GM19043 (cell line): ENCODE data around the gene EPHB2.

Experiments
- ATAC-seq: cut with Tn5 transposase; IDR thresholded peaks from one replicate; pipeline ENCODE4 v1.9.1; 2021; ENCODE audit warnings: low read depth; ENCODE audit not compliant: unreplicated experiment

EPHB2 gene

DNA sequence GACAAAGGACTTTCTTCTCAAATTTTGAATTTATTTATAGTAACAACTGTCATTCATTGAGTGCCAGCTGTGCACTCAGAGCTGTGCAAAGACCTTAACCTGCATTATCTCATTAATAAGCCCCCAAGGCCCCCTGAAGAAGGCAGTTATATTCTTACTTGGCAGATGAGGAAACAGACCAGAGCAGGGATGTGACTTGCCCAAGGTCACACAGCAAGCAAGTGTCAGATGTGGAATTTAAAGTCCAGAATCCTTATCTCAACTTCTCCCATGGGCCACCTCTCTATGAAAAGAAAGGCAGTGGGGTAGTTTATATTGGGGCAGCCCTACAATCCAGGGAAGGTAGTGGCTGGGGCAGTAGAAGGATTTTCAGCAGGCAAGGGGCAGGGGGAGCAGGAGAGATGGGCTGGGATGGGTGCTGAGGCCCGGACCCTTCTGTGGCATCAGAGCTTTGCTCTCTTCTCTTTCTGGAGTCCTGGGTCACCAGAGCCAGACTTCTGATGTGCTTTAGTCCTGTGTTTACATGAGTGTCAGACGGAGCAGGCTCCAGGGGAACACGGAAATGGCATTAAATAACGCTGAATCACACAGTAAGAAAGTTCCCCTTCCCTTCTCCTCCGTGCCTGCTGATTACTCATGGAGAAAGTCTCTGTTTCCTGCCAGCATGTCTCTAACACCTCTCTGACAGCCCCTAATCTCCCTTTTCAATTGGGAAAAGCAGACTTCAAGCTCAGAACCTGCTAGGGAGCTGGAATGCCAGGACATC is 39.5 kb downstream of the EPHB2 start:
- ATAC-seq, result no peak

DNA sequence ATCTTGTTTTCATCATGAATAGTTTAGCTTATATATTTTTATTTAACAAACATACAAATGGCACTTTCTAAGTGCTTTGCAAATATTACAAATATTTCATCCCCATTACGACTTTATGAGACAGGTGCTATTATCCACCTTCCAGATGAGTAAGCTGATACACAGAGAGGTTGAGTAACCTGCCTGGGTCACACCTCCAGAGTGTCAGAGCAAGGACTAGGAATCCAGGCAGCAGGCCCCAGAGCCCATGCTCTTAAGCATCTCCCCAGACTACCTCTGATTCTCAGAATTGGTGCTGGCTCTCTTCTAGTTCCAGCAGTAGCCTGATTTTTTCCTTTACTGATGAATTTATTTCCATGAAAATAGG is 40.0 kb downstream of the EPHB2 start:
- ATAC-seq, result no peak

DNA sequence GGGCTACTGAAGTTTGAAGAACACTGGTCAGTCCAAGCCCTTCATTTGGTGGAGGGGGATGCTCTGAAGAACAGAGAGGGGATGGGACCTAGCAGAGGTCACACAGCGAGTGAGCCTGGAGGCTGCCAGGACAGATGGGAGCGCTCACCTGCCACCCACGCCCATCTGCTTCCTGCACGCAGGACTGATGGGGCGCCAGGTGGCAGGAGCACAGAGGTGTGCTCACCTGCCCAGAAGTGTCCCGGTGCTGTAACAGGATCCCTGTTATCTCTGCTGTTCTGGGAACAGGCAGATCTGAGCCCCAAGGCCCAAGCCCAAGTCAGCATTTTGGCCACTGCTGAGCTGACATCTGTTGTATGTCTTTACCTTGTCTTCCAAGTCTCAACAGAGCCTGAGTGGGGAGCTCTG is 40.5 kb downstream of the EPHB2 start:
- no peak for ATAC-seq

DNA sequence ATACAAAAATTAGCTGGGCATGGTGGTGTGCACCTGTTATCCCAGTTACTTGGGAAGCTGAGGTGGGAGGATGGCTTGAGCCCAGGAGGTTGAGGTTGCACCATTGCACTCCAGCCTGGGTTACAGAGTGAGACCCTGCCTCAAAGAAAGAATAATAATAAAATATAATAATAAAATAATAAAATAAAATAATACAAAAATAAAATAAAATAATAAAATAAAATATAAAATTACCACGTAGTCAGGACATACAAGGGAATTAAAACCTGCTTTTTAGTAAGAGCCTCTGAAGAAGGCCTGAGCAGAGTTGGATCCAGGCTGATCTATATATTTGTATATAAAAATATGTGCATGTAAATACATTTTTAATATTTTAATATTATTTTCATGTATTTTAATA is 41.7 kb downstream of the EPHB2 start:
- no peak for ATAC-seq

DNA sequence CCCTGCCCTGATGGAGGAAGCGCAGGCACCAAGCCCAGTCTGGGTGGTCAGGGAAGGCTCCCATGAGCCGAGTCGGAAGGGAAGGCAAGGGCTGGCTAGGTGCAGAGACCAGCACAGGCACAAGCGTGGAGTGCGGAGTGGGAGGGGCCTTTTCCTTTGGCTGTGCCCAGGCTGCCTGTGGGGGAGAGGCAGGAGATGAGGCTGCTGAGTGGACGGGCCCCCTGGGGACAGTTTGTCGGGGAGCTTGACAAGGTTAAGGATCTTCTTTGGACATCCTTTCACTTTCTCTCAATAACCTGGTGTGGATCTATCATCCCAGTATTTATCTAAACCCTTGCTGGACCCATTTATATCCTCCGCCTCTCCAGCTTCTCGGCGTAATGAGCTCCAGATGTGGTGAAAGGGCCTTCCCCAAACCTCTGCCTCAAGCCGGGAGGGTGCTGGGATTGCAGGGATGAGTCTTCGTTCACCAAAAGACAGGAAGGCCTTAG is 42.9 kb downstream of the EPHB2 start:
- no peak for ATAC-seq

DNA sequence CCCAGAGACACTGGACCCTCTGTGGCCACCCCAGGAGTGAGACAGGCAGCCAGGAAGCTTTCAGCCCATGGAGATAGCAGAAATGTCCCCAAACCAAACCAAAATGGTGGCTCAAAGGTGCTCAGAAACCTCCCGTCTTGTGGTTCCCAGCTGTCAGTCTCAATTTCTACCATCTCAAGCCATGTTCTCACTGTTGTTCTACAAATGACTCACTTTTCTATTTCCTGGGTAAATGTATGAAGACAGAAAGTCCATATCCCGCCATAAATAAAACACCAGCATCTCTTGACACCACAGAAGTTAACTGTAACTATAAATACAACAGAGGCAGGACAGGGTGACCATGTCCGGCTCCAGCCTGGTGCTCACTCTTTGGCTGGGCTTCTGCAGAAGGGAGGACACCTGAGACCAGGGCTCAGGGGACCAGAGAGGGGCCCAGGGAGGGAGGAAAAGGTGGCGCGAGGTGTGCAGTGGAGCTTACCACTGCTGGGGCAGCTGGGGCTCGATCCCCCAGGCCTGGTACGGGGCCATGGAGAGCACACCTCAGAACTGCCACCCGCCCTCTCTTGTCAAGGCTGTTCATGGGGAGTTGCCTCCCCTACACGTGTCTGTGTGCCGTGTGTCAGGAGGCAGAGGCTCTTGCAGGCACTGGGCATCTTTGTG is 43.6 kb downstream of the EPHB2 start:
- peak; percentile 60 for ATAC-seq

DNA sequence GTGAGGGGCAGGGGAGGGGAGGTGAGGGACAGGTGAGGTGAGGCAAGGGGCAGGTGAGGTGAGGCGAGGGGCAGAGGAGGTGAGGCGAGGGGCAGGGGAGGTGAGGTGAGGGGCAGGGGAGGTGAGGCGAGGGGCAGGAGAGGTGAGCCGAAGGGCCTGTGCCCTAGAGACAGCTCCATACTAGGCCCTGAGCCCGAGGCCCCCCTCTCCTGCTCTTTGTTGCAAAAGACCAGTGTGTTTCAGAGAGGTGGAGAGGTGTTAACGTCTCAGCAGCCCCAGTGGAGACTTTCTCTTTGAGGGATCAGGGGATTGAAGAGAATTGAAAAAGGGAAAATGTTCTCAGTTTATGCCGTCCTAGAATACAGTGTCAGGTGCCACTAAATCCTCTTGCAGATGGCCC is 44.2 kb downstream of the EPHB2 start:
- ATAC-seq, result no peak

DNA sequence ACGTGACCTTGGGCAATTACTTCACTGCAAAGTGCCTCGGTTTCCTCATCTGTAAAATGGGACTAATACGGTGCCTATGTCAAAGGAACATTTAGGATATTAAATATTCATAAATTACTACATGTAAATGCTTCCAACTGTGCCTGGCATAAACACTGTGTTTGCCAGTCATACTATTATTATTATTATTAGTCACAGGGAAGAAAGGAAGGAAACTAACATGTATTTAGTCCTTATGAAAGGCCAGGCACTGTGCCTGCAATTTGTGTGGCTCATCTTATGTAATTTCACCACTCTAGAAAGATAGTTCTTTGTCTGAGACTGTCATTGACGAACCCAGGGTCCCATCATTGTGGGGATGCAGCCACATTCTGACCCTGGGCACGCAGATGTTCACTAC is 45.0 kb downstream of the EPHB2 start:
- no peak for ATAC-seq

DNA sequence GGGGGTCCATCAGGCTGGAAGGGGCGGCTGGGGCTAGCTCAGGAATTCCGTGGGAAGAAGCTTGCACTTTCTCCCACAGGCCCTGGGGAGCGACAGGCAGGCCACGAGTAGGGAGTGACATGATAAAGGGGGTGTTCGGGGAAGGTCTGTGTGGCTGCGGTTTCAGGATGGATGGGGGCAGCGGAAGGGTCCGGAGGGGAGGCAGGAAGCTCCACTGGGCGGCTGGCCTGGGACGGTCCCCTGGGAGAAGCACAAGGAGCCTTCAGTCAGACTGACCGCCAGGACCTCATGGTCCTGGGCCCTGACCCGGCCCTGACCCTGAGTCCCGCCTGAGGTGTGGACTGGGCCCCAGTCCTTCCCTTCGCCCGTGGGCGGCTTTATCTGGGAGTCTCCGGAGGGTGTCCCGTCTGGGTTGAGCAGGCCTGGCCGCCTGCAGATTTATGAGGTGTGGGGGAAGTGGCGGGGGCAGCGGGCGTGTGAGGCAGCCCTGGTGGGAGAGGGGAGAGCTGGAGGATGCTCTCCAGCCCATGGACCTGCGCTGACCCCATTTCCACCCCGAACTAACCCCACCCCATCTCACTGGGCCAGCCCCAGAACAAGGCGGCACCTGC is 45.6 kb downstream of the EPHB2 start:
- no peak for ATAC-seq

DNA sequence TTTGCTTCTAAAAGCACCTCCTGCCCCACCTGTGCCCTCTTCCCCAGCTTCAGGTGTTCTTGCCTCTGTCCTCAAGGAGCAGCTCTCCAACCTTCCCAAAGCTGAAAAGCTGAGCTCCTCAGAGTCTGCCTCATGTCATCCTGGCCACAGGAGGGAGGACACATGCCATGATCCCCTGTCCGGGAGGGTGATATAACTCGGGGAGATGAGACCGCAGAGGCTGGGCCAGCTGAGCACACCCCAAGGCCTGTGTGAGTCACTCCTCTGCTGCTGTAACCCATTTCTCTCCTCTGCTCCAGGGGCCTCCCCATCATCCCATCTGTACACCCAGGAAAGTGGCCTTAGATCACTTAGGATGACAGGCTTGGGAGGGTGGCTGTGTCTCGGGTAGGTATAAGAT is 49.8 kb downstream of the EPHB2 start:
- no peak for ATAC-seq

DNA sequence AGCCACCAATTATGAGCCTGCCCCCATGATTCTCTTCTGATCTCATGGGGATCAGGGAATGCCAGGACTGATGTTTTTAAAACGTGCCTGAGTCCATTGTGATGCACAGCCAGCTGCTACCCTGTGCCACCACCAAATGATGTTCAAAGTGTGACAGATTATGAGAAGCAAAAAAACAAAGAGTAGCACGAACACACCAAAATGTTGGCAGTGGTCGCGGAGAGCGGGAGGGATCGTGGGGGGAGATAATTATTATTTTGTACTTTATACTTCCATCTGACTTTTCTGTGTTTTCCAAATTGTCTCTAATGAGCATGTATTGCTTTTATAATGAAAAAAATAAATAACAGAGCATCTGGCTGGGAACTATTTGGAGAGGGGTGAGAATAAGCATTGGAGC is 50.5 kb downstream of the EPHB2 start:
- ATAC-seq, result no peak

DNA sequence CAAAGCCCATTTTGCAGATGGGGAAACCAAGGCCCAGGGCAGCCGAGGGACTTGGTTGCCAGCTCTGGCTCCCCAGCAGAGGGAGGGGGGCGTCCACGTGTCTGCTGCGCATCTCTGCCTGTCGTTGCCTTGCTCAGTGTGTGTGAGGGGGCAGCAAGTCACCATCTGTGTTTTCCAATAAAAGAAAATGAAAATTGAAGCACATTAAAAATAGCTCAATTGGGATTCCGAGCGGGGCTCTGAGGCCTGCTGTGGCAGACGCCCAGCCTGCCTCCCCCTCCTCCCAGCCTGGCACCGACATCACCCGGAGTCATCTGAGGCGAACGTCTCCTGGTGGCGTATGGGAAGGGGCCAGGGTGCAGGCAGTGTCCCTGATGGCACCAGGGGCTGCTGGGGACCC is 51.2 kb downstream of the EPHB2 start:
- ATAC-seq, result no peak

DNA sequence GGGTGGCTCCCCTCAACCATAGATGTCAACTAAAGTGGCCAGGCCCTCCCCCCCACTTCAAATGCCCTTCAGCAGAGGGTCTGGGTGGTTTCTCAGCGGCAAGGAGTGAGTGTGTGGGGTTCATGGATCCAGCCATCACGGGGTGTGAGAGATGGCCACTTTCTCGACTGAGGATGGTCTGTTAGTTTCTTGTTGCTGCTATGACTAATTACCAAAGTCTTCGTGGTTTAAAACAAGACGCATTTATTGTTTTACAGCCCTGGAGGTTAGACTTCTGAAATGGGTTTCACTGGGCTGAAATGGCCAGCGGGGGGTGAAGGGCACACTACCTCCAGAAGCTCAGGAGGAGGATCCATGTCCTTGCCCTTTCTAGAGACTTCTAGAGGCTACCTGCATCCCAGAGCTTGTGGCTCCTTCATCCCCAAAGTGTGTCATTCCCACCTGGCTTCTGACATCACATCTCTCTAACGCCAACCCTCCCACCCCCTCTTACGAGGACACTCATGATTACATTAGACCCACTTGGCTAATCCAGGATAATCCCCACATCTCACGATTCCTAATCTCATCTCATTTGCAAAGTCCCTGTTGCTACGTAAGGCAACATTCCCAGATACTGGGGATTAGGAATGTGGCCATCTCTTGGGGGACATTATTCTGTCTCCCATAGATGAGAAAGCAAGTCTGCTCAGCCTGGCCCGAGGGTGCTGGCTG is 53.0 kb downstream of the EPHB2 start:
- no peak for ATAC-seq

DNA sequence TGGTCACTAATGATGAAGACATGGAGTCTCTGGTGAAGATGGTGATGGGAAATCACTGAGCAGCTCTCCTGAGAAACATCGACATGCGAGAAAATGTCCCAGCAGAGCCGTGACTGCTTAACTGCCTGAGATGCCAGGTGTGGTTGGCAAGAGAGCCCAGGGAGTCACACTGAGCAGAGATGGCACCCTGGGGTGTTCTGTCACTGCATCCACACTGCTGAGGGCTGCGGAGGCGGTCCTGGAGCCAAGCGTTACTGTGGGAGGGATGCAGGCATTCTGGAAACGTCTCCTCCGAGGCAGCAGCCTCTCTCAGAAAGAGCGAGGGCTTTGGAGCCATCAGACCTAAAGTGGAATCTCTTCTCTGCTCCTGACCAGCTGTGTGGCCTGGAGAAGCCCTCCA is 57.2 kb downstream of the EPHB2 start:
- no peak for ATAC-seq

DNA sequence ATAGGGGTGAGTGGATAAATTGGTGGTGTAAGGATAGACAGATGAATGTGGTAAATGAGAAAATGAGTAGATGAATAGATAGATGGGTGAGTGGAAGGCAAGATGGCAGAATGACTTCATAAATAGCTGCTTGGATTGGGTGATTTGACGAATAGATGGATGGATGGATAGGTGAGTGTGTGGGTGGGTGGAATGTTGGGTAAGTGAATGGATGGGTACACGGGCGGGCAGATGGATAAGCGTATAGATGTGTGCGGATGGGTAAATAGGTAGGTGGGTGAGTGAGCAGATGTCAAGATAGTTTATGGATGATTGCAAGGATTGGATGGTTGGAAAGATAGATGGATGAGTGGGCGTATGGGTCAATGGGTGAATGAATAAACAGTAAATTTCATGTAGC is 59.3 kb downstream of the EPHB2 start:
- ATAC-seq, result no peak

DNA sequence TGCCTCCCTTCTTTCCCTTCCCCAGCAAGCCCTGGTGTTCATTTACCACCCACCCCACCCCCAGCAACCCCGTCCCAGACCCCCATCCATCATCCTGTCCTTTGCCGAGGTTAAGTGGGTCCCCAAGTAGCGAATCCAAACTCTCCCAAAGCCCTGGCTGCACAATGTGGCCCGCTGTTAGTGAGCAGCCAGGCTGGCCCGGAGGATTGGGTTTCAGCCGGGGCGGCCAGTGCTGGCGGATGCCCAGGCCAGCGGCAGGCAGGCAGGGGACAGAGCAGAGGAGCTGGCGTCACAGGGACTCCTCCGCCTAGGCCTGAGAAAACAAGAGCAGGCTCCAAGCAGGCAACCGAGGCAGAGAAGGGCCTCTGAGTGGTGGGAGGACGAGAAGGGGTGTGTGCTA is 61.4 kb downstream of the EPHB2 start:
- no peak for ATAC-seq

DNA sequence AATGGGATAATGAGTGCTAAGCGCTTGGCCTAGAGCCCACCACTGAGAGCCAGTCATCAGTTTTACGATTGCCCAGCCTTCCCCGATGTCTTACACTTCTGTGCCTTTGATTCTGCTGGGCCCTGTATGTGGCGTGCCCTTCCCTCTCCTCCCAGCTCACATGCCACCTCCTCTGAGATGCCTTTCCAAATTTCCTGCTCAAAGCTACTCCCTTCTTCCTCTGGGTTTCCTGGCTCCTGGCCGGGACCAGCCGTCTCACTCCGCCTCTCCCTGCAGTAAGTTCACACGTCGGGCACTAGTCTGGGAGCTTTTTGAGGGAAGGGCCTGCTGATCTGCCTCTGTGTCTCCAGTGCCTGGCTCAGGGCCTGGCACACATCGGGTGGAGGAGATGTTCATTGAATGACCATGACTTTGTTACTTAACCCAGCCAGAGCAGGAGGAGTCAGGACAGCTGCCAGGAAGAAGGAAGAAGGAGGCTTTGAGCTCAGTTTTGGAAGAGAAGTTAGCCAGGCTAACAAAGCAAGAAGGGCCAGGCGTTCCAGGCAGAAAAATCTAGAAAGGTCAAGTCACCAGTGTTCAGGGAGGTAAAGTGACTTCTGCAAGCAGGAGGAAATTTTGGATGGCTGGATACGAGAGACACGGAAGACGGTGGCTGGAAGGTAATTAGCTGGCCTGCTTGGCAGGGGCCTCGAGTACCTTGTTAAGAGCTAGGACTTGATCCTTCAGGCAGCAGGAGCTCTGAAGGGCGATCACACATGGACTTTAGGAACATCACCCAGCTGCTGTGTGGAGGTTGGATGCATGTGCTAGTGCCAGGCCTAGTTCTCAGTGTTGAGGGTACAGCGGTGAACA is 63.6 kb downstream of the EPHB2 start:
- no peak for ATAC-seq

DNA sequence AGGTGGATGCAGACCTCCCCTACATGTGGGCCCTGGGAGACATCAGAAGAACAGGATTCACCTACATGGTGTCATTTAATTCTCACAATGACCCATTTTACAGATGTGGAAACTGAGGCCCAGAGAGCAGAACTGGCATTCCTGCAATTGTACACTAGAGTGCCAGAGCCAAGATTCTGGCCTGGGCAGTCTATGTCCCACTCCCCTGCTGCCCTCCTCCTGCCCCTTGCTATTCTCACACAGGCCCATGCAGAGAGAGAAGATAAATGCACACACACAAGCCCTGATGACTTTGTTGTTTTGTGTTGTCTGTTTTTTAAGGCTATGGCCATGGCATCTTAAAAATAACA is 64.2 kb downstream of the EPHB2 start:
- no peak for ATAC-seq

DNA sequence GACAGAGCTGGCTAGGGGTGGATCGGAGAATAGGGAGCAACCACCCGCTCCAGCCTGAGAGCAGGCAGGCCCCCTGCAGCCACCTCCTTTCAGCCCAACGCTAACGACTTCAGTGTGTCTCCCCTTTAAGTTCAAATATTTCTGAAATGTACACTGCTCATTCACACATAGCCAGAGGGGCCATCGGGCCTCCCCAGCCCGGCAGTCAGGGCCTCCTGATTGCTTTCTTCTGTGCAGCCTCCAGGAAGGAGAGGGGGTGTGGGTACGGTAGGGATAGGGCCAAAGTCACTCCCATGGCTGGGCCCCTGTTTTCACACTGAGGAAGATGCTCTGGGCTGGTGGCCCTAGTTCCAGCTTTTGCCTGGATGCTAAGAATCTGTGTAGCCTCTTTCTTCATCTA is 64.8 kb downstream of the EPHB2 start:
- no peak for ATAC-seq

DNA sequence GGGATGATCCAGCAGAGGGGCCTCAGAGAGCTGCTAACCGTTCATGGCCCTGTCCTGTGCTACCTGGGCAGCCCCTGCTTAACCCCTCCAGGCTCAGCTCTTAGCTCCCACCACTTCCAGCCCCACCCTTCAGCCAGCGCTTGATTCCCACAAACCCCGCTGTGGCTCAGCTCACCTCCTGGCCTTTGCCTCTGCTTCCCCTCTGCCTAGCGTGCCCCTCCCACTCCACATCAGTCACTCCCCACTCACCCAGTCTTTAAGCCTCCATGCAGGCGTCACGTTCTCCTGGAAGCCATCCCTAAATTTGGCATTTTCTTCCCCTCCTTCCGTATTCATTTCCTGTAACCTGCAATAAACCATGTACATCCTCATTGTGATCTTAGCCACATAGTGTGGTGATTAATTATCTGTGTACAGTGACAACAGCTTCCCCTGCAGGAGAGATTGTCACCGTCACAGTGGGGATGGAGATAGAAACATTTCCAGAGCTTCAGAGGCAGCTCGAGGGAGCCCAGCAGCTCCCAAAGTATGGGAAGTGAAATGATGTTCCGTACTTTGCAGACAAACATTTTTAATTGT is 65.5 kb downstream of the EPHB2 start:
- ATAC-seq, result no peak
